Measurements from ENCODE around the gene ALOX15. TPM values are rescaled to one million over a fixed set of nuclear protein-coding genes. Genes with fewer than 3 reads are reported as not detected.

ALOX15 gene
- total and polyA plus RNA-seq, 9 of the 15 experiments (the other 6 are each of a cell fraction or from before 2014, with no cell fraction given), result not detected

- H3K27me3 ChIP-seq (ENCODE audit: control insufficient read depth in 2 of 2, insufficient read depth in 2 of 2, low read length in 2 of 2), result peaks cover 3 to 79% of the 10 kb centered on the region in 2 experiments; a peak in 4 of 5 replicates
- no peak overlapping the region for H2AFZ ChIP-seq (ENCODE audit: low read depth, low read length)
- intact Hi-C loops (cut with micrococcal nuclease), result no loop called here
- BruUV-seq (replicated peaks), result no TSS peak
- TF ChIP-seq BRD9 (IDR thresholded peaks at IDR 0.05; ENCODE audit: low read depth, partially characterized antibody), result no peak
- peak; percentile 50 for TF ChIP-seq MEIS2 (IDR thresholded peaks at IDR 0.05; ENCODE audit: partially characterized antibody)
- TF ChIP-seq, protein P1, sequence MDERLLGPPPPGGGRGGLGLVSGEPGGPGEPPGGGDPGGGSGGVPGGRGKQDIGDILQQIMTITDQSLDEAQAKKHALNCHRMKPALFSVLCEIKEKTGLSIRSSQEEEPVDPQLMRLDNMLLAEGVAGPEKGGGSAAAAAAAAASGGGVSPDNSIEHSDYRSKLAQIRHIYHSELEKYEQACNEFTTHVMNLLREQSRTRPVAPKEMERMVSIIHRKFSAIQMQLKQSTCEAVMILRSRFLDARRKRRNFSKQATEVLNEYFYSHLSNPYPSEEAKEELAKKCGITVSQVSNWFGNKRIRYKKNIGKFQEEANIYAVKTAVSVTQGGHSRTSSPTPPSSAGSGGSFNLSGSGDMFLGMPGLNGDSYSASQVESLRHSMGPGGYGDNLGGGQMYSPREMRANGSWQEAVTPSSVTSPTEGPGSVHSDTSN (CRISPR knock-in tag; IDR thresholded peaks at IDR 0.05; ENCODE audit: low read depth), result no peak
- TF ChIP-seq, protein P1 (tag; conservative IDR thresholded peaks at IDR 0.05; ENCODE audit: low read depth), result peak; percentile 39; the same call in 1 of the 2 replicates
- H3K79me2 ChIP-seq (ENCODE audit: control insufficient read depth, insufficient read depth, low read length), result no peaks in the 10 kb centered on the region
- H3K4me1 ChIP-seq (replicated peaks in 1 of 2; ENCODE audit: control insufficient read depth in 2 of 2, insufficient read depth in 2 of 2, low read length in 2 of 2), result peaks cover 0 to 12% of the 10 kb centered on the region in 2 experiments; a peak in 3 of 5 replicates
- CTCF ChIA-PET (ENCODE audit: low intra/inter-chr PET ratio), result no interaction called here
- no peaks in the 10 kb centered on the region for H3K9me1 ChIP-seq (ENCODE audit: control insufficient read depth, insufficient read depth, low read length)
- no peaks in the 10 kb centered on the region for H3K9me3 ChIP-seq (replicated peaks; ENCODE audit: control insufficient read depth, insufficient read depth, low read depth, low read length)
- H4K20me1 ChIP-seq (replicated peaks; ENCODE audit: control insufficient read depth, insufficient read depth, low read length), result 0 out of 2 replicates have a peak, but pooled peaks cover under 1% of the 10 kb centered on the region
- H3K36me3 ChIP-seq (ENCODE audit: control insufficient read depth, insufficient read depth, low read length), result no peaks in the 10 kb centered on the region
- H3K27ac ChIP-seq (ENCODE audit: extremely low read depth, low read depth, low read length), result no peak overlapping the region
- FAIRE-seq (no peak), ATAC-seq (no peak), DNase-seq (ENCODE audit: extremely low read depth in 1 of 4, low spot score in 3 of 4) (no peak)
- no peak overlapping the region for H3K4me3 ChIP-seq
- no peak overlapping the region for H3K4me2 ChIP-seq (ENCODE audit: insufficient read depth, low read length)
- in situ Hi-C loops (cut with MboI), result no loop called here
- POLR2A ChIA-PET, result no interaction called here
- 8% methylated on average over 9 of the region's 13 CpGs for WGBS (ENCODE audit: insufficient coverage, low coverage, missing lambda C conversion rate)
- H3K9ac ChIP-seq (ENCODE audit: insufficient read depth in 1 of 2, low read depth in 2 of 2, low read length in 2 of 2), result no peak overlapping the region
Observed at GRCh38 chr17:4600563-4600962, 40.9 kb downstream of the ALOX15 start.

All from K562 (cell line).